Natural killer cell (primary cell): Measurements from ENCODE around the gene DZIP1L. TPM values are rescaled to one million over a fixed set of nuclear protein-coding genes. Genes with fewer than 3 reads are reported as not detected.
A peak's percentile ranks its signal among the peaks of the same experiment; 100 is the strongest.

Source experiments
- ATAC-seq, 3 donors: fragments of 150-1000 bp in 2 of 3; fragments of 200-7000 bp in 1 of 3; cut with Tn5 transposase; 1 replicate in 1 of 3; 2 replicates in 2 of 3; pipeline ENCODE4 v1.10.0; 2021; ENCODE audit warnings: mild to moderate bottlenecking in 2 of 3, moderate library complexity in 2 of 3
- DNase-seq, 2 donors: peaks; one replicate each; pipeline versions ENCODE4 v3.0.0 to v3.0.0-alpha.2; 2013 to 2021; ENCODE audit warnings: mixed read lengths in 1 of 2
- H3K27ac ChIP-seq: one replicate; pipeline ENCODE4 v1.5.1; 2013; ENCODE audit warnings: mild to moderate bottlenecking, low read length
- H3K27me3 ChIP-seq: one replicate; pipeline ENCODE4 v1.6.1; 2013; ENCODE audit warnings: low read length; ENCODE audit not compliant: control insufficient read depth, insufficient read depth
- H3K36me3 ChIP-seq: one replicate; pipeline ENCODE4 v1.6.1; 2013; ENCODE audit warnings: low read length; ENCODE audit not compliant: control insufficient read depth, insufficient read depth
- H3K4me1 ChIP-seq: one replicate; pipeline ENCODE4 v1.6.1; 2013; ENCODE audit warnings: low read length; ENCODE audit not compliant: control insufficient read depth, insufficient read depth
- H3K4me3 ChIP-seq: one replicate; pipeline ENCODE4 v1.5.1; 2013; ENCODE audit warnings: low read length
- H3K9me3 ChIP-seq: one replicate; pipeline ENCODE4 v1.6.1; 2013; ENCODE audit warnings: low read length; ENCODE audit not compliant: control insufficient read depth, insufficient read depth
- H3K27ac Mint-ChIP-seq, 2 donors: one replicate each; pipeline ENCODE4 v1.8.0; 2022; ENCODE audit warnings: mild to moderate bottlenecking in 2 of 2, mixed read lengths in 2 of 2, moderate library complexity in 1 of 2
- H3K27me3 Mint-ChIP-seq, 2 donors: one replicate each; pipeline ENCODE4 v1.8.0; 2022; ENCODE audit warnings: low read depth in 2 of 2, mixed read lengths in 2 of 2
- H3K36me3 Mint-ChIP-seq: one replicate; pipeline ENCODE4 v1.8.0; 2022; ENCODE audit warnings: mixed read lengths
- H3K4me1 Mint-ChIP-seq, 2 donors: one replicate each; pipeline ENCODE4 v1.8.0; 2022; ENCODE audit warnings: mixed read lengths in 2 of 2
- H3K4me3 Mint-ChIP-seq: one replicate; pipeline ENCODE4 v1.8.0; 2022; ENCODE audit warnings: mild to moderate bottlenecking, moderate library complexity, mixed read lengths
- H3K9me3 Mint-ChIP-seq, 2 donors: one replicate each; pipeline ENCODE4 v1.8.0; 2022; ENCODE audit warnings: mixed read lengths in 2 of 2
- WGBS: methylation state at CpG from one replicate; pipeline ENCODE4 v1.1.7; 2013; ENCODE audit warnings: missing lambda C conversion rate; ENCODE audit not compliant: insufficient coverage; 5-methylcytosine and 5-hydroxymethylcytosine counted together
- intact Hi-C: fragments of 100-400 bp; cut with micrococcal nuclease; formaldehyde crosslinking; loops from one replicate; pipeline ENCODE4 v1.14.2; 2022
- total RNA-seq, 4 donors: library from RNA; stranded (reverse); fragments of 120-200 nt in 1 of 4; gene quantifications; one replicate each; pipeline versions ENCODE4 v1.2.3 to v1.2.4, GENCODE V29; 2013 to 2022
- TF ChIP-seq, protein P1 (sequence below): fragments of 200-600 bp; IDR thresholded peaks from one replicate; pipeline ENCODE4 v1.8.0; 2022; ENCODE audit warnings: antibody characterized with exemption

Gene DZIP1L
- total RNA-seq, 3 donors from 2014 or later (not counting 1 experiment from before 2014, with no cell fraction given), result not detected

DNA sequence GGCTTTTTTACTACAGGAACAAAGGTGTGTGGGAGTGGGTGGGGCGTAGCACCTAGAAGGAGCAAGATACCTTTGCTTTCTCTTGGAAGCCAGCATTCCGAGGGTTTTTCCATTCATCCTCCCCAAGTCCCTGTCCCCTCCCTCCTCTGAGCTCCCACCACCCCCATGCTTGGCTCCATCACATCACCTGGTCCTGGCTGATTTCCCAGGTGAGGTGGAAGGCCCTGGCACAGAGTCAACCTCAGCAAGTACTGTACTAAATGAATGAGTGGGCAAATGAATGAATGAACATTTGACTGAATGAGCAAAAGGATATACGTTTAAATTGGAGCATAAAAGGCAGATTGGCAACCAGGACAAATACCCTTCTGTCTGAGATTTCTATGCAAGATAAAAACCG, 45.4 kb downstream of the DZIP1L start:
- no peaks in the 10 kb centered on the region for H3K27me3 ChIP-seq
- no peak overlapping the region for H3K4me3 Mint-ChIP-seq
- H3K9me3 ChIP-seq, result no peaks in the 10 kb centered on the region
- no peaks in the 10 kb centered on the region for H3K36me3 Mint-ChIP-seq
- no peaks in the 10 kb centered on the region for H3K4me1 Mint-ChIP-seq
- ATAC-seq (no peak), DNase-seq (no peak)
- intact Hi-C loops, result no loop called here
- H3K4me1 ChIP-seq, result no peaks in the 10 kb centered on the region
- TF ChIP-seq, protein P1, sequence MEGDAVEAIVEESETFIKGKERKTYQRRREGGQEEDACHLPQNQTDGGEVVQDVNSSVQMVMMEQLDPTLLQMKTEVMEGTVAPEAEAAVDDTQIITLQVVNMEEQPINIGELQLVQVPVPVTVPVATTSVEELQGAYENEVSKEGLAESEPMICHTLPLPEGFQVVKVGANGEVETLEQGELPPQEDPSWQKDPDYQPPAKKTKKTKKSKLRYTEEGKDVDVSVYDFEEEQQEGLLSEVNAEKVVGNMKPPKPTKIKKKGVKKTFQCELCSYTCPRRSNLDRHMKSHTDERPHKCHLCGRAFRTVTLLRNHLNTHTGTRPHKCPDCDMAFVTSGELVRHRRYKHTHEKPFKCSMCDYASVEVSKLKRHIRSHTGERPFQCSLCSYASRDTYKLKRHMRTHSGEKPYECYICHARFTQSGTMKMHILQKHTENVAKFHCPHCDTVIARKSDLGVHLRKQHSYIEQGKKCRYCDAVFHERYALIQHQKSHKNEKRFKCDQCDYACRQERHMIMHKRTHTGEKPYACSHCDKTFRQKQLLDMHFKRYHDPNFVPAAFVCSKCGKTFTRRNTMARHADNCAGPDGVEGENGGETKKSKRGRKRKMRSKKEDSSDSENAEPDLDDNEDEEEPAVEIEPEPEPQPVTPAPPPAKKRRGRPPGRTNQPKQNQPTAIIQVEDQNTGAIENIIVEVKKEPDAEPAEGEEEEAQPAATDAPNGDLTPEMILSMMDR, result no peak
- H3K27ac Mint-ChIP-seq, result no peak overlapping the region
- H3K9me3 Mint-ChIP-seq, result peaks cover 0 to 4% of the 10 kb centered on the region in 2 donors
- no peak overlapping the region for H3K27ac ChIP-seq
- H3K36me3 ChIP-seq, result no peaks in the 10 kb centered on the region
- no peak overlapping the region for H3K4me3 ChIP-seq
- 77% methylated on average over 3 of the region's 4 CpGs for WGBS
- H3K27me3 Mint-ChIP-seq, result peaks cover 11 to 13% of the 10 kb centered on the region in 2 donors

DNA sequence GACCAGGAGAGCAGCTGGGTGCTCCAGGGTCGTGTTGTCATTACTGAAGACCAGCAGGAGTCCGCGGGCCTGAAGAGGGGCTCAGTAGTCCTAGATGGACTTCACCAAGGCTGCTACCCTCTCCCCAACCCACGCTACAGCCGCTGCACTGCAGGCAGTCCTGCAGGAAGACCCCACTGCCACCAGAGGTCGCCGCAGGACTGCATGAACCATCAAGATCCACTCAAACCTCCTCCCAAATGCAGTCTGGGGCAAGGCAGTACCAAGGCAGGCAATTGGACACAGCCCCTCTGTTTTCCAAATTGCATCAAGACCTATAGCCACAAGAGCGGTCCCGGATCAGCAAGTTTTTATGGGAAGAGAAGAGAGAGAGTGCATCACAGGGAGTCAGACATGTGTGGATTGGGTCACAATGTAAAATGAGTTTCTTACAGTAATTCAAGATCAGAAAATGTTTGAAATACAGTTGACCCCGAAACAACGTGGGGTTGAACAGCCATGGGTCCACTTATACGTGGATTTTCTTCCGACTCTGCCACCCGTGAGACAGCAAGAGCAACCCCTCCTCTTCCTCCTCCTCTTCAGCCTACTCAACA, 46.7 kb downstream of the DZIP1L start:
- Mint-ChIP-seq H3K9me3 (peaks cover 0 to 2% of the 10 kb centered on the region in 2 donors), H3K4me3 (no peak overlapping the region), H3K36me3 (no peaks in the 10 kb centered on the region), H3K4me1 (no peaks in the 10 kb centered on the region), H3K27ac (no peak overlapping the region), H3K27me3 (peaks cover 11 to 13% of the 10 kb centered on the region in 2 donors)
- TF ChIP-seq, protein P1, result peak; percentile 68
- Histone ChIP-seq H3K4me1 (no peaks in the 10 kb centered on the region), H3K27ac (no peak overlapping the region), H3K4me3 (no peak overlapping the region), H3K27me3 (no peaks in the 10 kb centered on the region), H3K9me3 (no peaks in the 10 kb centered on the region), H3K36me3 (no peaks in the 10 kb centered on the region)
- 32% methylated on average over 14 of the region's 14 CpGs for WGBS
- ATAC-seq (peak; percentile 62 to 90 (median 85)), DNase-seq (peak; percentile 40 to 81)
- intact Hi-C loops, result no loop called here

DNA sequence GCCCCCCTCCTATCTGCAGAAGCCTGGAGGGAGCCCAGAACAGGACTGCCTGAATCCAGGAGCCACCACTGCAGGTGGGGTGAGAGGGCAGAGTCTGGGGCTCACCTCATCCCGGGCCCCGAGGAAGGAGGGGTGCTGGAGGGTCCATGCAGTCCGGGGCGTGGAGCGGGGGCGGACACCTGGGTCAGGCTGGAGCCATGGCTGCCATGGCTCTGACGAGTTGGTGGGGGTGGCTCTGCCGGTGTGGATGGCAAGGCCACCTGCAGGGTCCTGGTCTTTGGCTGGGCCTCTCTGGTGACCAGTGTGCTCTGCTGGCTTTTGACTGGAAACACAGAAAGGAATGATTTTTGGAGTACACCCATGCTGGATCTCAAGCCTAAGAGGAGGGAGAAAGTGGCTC, 47.4 kb downstream of the DZIP1L start:
- Mint-ChIP-seq H3K27me3 (peaks cover 5 to 13% of the 10 kb centered on the region in 2 donors), H3K4me3 (no peak overlapping the region), H3K36me3 (no peaks in the 10 kb centered on the region), H3K9me3 (no peaks in the 10 kb centered on the region), H3K4me1 (no peaks in the 10 kb centered on the region), H3K27ac (no peak overlapping the region)
- Histone ChIP-seq H3K4me1 (no peaks in the 10 kb centered on the region), H3K4me3 (no peak overlapping the region), H3K9me3 (no peaks in the 10 kb centered on the region), H3K36me3 (no peaks in the 10 kb centered on the region), H3K27me3 (no peaks in the 10 kb centered on the region), H3K27ac (no peak overlapping the region)
- TF ChIP-seq, protein P1, result no peak
- WGBS, result 80% methylated on average over 8 of the region's 8 CpGs
- DNase-seq (no peak), ATAC-seq (no peak)
- intact Hi-C loops, result no loop called here

DNA sequence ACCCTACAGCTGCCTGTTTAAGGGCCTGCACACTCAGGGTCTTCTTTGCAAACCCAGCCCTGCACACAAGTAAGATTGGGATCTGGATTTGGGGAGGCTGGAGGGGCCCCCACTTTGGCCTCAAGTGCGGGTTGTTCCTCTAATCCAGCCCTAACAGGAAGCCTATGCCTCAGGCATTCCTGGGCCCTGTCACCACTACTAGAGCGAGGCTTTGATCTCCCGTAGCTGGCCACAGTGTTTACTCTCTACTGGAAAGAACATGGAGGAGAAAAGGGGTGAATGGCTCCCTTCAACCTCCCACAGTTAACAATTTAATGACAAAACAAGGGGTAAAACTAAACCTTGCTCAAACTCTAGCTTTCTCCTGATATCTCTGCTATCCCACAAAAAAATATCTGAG, 48.4 kb downstream of the DZIP1L start:
- no peak for ATAC-seq
- WGBS, result 91% methylated on average over 3 of the region's 3 CpGs
- intact Hi-C loops, result no loop called here
- H3K27me3 ChIP-seq, result no peaks in the 10 kb centered on the region
- Mint-ChIP-seq H3K4me3 (no peak overlapping the region), H3K4me1 (no peaks in the 10 kb centered on the region), H3K27me3 (peaks cover 5 to 13% of the 10 kb centered on the region in 2 donors), H3K9me3 (no peaks in the 10 kb centered on the region), H3K36me3 (no peaks in the 10 kb centered on the region), H3K27ac (no peak overlapping the region)
- no peak overlapping the region for H3K4me3 ChIP-seq
- TF ChIP-seq, protein P1, result no peak
- DNase-seq, result no peak
- no peaks in the 10 kb centered on the region for H3K9me3 ChIP-seq
- no peak overlapping the region for H3K27ac ChIP-seq
- no peaks in the 10 kb centered on the region for H3K36me3 ChIP-seq
- no peaks in the 10 kb centered on the region for H3K4me1 ChIP-seq
